ENCODE data around the gene DPF3.

DNA sequence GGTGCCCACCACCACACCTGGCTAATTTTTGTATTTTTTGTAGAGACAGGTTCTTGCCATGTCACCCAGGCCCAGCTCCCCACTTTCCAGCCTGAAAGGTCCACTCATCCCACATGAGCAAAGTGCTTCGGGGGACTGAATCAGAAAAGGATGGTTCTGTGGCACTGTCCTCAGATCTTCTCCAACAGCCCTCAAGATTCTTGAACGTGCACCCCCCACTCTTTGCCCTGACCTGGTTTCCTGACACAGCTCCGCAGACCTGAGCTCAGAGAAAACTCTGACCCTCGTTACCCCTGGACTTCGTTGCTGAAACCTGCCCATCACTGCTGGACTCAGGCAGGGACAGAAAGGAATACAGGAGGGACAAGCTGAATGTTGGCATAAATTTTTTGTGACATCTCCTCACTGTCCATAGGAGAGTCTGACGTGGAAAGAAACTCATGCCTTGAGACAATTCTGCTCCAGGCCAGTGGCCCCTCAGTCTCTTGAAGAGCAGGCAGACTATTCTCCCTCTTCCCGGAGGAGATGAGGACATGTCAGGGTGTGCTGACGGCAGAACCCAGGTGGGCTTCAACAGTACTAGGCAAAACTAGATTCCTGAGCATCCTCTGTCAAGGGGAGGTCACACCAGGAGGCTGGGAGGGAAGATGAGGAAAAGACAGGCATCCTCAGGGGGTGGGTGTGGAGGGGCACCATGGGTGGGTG lies 149.3 kb downstream of the DPF3 start:
- TF ChIP-seq, protein P1, sequence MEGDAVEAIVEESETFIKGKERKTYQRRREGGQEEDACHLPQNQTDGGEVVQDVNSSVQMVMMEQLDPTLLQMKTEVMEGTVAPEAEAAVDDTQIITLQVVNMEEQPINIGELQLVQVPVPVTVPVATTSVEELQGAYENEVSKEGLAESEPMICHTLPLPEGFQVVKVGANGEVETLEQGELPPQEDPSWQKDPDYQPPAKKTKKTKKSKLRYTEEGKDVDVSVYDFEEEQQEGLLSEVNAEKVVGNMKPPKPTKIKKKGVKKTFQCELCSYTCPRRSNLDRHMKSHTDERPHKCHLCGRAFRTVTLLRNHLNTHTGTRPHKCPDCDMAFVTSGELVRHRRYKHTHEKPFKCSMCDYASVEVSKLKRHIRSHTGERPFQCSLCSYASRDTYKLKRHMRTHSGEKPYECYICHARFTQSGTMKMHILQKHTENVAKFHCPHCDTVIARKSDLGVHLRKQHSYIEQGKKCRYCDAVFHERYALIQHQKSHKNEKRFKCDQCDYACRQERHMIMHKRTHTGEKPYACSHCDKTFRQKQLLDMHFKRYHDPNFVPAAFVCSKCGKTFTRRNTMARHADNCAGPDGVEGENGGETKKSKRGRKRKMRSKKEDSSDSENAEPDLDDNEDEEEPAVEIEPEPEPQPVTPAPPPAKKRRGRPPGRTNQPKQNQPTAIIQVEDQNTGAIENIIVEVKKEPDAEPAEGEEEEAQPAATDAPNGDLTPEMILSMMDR (IDR thresholded peaks at IDR 0.05; ENCODE audit: insufficient read depth, low read length, poor library complexity, severe bottlenecking) = no peak
- no peak for TF ChIP-seq EZH2phosphoT487 (conservative IDR thresholded peaks at IDR 0.05; ENCODE audit: low read length)
